Measurements from ENCODE around the gene MTX3.

Gene MTX3

GRCh38 chr5:79984363-79984762, 6.7 kb downstream of the MTX3 start:
- DNase-seq (ENCODE audit: low read depth in 1 of 2, low spot score in 1 of 2): no peak

DNA sequence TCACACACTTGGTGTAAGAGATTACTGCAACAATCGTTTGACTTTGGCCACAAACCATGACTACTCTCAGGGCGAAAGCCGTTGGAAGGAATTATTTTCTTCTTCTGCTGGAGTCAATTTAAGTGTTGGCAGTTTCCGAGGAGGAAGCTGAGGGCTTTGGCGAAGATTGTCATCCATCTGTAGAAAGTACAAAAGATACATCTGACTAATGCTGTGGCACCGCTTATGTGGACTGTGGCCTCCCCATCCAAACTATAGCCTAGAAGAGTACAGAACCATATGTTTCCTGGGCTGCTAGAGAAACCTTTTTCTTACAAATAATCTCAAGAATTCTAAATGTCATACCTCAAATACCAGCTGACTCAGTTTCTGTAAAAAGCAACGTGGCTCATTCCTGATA, 7.4 kb downstream of the MTX3 start:
- no peak for DNase-seq (ENCODE audit: low read depth in 1 of 2, low spot score in 1 of 2)

DNA sequence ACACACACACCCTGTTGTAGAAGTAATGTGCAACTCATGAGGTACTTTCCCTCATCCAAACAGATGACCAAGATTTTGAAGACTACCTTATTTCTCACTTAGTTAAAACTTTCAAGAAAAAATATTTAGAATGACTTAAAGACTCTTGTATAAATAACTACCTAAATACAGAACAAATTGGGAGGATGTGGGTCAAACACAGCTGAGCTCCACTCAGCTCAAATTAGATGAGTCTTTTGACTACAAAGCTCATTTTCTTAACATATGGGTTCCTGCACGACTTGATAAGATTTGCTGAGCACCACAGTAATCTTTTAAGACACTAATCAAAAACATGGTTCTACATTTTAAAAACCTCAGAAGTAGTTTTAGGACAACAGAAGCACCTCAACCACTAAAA, 8.9 kb downstream of the MTX3 start:
- DNase-seq (ENCODE audit: low read depth in 1 of 2, low spot score in 1 of 2): no peak

DNA sequence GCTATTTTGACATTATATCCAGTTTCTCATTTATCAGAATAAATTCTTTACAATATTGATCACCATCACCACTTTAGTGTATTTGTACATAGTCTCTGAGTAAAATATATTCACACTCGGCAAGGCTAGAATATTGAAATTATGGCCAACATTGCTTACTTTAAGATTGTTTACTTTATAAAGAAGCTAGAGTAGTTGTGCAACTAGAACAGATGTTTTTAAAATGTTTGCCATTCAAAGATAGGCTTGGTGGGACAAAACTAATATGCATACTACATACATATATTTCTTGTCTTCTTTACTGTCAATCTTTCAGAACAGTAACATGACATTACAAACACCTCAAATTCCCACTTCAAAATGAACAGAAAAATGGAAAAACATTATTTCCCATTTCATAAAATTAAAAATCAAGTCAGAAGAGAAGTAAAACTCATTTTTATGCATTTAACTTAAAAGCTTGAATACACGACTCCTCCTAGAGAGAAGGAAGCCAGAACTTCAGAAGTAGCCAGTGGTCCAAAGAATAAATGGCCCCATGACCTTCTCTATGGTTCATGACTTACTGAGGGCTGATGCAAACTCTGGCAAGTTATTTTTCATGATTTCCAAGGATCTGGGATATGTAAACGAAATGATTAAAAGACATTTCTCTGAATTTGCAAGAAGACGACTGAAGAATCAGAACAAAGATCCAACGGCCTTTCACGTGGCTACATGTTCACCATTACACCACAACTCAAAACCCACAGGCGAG, 14.1 kb downstream of the MTX3 start:
- no peak for DNase-seq (ENCODE audit: low read depth in 1 of 2, low spot score in 1 of 2)

DNA sequence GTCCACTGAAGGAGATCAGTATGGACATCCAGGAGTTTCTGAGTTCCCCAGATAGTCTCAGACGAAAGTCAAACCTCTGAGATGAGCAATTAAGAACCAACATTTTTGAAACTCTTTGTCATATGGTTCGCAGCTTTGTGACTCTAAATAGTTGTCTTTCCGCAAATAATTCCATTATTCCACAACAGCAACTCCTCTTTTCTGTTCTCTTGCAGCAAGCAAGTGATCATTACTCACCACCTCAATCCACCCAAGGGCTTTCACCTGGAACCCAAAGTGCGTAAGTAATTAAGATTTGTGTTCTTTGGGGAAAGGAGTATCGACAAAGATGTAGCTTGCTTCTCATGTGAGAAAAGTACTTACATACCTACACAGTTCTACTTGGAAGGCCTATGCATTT, 15.6 kb downstream of the MTX3 start:
- no peak for DNase-seq (ENCODE audit: low read depth in 1 of 2, low spot score in 1 of 2)

DNA sequence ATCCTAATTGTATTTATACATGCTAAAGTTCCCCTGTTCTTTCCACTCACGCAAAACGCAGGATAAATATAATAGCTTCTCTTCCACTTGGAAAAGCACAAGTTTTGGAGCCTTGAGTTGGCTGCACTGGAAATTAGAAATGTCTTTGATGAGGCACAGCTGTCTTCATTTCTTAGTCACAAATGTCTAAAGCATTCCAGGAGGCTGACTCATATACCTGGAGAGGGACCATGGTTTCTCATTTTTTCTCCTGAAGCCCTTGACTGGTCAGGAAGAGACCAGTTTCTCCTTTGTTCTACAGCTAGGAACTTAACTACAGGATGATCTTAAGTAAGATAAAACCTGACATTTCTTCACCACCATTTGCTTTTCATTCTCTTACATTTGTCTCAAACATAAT, 16.2 kb downstream of the MTX3 start:
- DNase-seq (ENCODE audit: low read depth in 1 of 2, low spot score in 1 of 2): no peak

DNA sequence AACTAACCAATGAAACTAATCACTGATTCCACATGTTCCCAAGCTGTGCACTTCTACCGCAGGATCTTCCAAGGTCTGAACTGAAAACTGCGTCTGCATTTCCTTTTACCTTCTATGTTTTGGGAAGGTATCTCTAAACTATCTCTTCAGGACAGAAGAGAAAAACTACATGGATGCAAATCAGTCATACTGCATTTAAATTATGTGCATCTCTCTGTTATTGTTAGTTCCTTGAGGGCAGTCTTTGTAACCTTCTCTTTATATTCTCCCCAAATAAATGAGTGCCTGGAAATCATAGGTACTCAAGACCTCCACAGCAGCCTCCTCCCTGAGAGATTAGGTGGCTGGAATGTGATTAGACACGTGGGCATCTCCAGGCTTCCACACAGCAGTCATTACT, 17.1 kb downstream of the MTX3 start:
- DNase-seq (ENCODE audit: low read depth in 1 of 2, low spot score in 1 of 2): no peak

- no peak for DNase-seq (ENCODE audit: low read depth in 1 of 2, low spot score in 1 of 2)
Measured at GRCh38 chr5:79973511-79973910, 17.6 kb downstream of the MTX3 start.

GRCh38 chr5:79971156-79971555, 19.9 kb downstream of the MTX3 start:
- DNase-seq (ENCODE audit: low read depth in 1 of 2, low spot score in 1 of 2): no peak

GRCh38 chr5:79966448-79966847, 24.6 kb downstream of the MTX3 start:
- DNase-seq (ENCODE audit: low read depth in 1 of 2, low spot score in 1 of 2): no peak

GRCh38 chr5:79964136-79964535, 26.9 kb downstream of the MTX3 start:
- DNase-seq (ENCODE audit: low read depth in 1 of 2, low spot score in 1 of 2): no peak

GRCh38 chr5:79963261-79964061, 27.6 kb downstream of the MTX3 start:
- no peak for DNase-seq (ENCODE audit: low read depth in 1 of 2, low spot score in 1 of 2)

DNA sequence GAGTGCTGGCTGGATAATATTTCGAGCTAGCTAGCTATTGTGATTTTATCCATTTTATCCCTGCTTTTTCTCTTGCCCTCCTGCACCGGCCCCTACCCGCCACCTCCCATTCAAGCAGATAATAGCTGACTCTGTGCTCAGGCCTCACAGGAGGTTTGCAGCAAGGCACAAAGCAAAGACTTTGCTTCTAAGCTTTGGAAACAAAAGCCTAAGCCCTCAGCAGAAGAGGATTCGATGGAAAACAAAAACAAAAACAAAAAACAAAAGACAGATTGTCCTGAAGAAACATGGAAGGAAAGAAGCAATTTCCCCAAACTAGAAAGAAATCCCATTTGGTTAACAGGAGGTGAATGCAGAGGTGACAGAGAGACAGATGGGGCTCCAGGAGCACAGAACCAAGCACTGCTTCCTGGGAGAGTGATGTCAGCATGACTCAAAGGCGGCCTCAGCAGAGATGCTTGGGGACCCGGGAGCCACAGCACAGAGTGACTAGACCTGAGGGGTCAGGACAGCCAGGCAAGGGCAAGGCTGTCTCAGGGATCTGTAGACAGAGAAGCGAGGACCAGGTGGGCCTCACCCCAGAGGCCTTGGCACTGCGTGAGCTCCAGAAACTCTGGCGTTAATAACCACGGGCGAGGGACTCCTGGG, 28.4 kb downstream of the MTX3 start:
- DNase-seq (ENCODE audit: low read depth in 1 of 2, low spot score in 1 of 2): no peak

DNA sequence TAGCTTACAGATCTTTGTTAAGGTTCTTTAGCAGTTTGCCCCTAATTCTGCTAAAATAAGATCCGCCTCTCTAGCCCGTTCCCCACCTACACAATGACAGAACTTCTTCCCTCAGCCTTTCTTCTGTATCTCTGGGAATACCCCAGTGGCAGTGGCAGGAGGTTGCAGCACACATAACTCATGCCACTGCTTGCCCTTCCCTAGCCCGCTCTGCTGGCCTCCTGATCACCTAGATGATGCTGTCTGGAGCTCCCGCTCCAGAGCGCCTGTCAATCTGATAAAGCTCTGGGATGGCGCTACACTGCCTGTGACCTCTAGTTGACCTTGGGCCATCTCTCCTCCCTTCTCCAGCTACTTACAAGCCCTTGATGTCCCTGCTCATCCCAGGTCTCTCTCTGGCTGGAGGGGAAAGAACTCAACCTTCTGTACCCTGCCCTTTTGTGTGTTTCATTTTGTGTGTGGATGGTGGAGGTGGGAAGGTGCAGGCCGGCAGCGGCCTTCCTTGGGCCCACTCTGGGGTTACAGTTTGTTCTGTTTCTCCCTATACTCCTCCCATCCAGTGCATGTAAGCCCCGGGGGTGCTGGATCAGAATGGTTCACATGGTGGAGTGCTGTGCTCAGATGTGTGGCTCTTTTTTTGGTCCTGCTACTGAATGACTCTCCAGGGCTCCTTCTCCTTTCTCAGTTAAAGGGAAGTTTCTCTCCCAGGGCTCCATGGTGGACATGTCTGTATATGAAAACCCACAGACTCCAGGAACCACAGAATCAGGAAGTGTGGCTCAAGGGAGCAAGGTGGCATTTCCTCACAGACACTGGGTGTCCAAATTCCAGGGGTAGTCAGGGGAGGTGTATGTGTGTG, 29.1 kb downstream of the MTX3 start:
- DNase-seq (ENCODE audit: low read depth in 1 of 2, low spot score in 1 of 2): no peak

DNA sequence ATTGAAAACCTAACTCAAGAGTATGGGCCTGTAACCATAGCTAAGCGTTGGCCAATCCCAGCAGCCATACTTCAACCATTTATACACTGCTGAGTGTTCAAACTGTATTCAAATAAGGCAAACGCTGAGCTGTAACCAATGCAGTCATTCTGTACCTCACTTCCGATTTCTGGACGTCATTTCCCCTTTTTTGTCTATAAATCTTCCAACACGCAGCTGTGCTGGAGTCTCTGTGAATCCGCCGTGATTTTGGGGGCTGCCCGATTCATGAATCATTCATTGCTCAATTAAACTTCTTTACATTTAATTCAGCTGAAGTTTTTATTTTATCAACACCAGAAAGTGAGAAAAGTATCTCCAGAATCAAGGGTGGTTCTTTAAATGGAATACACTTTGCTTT, 31.7 kb downstream of the MTX3 start:
- no peak for DNase-seq (ENCODE audit: low read depth in 1 of 2, low spot score in 1 of 2)

DNA sequence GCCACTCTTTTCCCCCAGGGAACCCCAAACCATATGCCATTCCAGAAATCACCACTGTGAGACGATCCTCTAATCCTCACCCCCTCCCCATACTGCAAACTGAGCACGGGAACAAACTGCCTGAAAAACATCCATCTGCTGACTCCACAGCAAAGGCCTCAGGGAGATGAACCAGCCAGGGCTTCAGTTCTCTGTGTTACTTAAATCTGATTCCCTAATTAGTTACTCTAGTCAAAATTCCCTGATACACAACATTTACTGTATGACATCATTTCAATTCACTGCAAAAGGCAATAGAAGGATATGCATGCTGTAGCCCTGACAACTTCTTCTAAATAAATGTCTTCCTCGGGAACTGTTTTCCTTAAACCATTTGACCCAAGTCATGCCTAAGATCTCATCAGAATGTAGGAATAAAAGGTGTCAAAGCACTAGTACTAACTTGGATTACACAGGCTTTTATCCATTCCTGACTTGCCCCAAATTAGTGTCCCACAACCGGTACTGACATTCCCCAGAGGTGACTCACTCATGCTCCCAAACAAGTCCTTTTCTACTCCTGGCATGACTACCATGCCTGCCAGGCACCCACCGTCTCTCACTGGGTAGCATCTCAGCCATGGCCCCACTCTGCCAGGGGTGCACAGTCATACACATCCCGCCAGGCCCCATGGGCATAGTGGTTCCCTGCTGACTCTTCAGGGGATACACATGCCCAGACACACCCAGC, 35.0 kb downstream of the MTX3 start:
- DNase-seq (ENCODE audit: low read depth in 1 of 2, low spot score in 1 of 2): no peak

DNA sequence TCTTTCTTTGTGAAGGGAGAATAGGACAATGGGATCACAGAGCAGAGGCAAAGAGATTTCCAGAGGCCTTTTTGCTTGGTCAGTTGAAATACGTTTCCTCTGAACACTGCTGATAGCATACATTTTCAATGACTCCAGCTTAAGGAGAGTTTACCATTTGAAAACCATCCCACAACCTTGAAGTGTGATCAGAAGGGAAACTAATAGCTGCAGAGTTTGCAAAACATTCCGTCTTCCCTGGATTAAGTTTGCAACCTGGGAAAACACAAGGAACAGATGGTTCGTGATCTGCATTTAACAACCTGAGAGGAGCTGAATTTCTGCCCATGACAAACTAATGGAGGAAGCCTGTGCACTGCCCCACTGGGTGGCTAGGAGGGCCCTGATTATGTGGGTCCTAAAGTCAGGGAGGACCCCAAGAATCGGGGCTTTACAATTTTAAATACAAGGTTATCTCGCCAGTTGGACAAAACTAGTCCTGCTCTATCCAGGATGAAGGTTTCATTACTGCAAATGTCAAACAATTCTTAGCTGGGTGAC, 35.6 kb downstream of the MTX3 start:
- no peak for DNase-seq (ENCODE audit: low read depth in 1 of 2, low spot score in 1 of 2)

- DNase-seq (ENCODE audit: low read depth in 1 of 2, low spot score in 1 of 2): no peak
Measured at GRCh38 chr5:79954620-79955019, 36.4 kb downstream of the MTX3 start.

- no peak for DNase-seq (ENCODE audit: low read depth in 1 of 2, low spot score in 1 of 2)
Measured at GRCh38 chr5:79947567-79947966, 43.5 kb downstream of the MTX3 start.

- no peak for DNase-seq (ENCODE audit: low read depth in 1 of 2, low spot score in 1 of 2)
Measured at GRCh38 chr5:79938468-79938867, 52.6 kb downstream of the MTX3 start.

Measured in activated T-helper 1 cell treated with anti-CD3 and anti-CD28 coated beads, Interleukin-2, amount 50 U/mL, for 16 hours (primary cell).